ENCODE results near the gene MYMK.

DNA sequence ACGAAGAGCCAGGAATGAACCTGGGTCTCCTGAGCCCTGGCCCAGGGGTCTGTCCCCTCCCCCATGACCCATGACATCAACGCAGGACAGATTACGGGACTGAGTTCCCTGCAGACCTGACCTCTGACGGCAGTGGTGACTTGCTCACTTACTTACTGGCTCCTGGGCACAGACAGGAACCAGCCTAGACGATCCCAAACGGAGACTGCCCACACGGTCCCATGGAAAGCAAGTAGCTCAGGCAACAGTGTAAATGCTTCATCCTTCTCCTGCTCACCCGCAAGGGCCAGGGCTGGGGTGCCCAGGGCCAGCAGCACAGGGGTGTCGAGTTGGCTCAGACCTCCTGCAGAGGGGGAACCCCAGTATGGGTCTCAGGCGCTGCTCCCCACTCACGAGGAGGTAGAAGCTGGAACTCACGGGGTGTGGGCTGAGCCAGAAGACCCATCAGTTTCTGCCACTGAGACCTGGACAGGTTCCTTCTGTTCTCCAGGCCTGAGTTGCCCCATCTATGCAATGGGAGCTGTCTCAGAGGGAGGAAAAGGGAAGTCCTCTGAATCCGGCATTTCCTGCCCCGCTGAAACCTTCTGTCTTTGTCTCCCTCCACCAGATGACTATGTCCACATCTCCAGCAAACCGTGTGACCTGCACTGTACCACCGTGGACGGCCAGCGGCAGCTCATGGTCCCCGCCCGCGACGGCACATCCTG lies 15.4 kb upstream of the MYMK start:
- no peak for TF ChIP-seq SIN3A (IDR thresholded peaks at IDR 0.05; ENCODE audit: low read depth)
- TF ChIP-seq POLR2A (IDR thresholded peaks at IDR 0.05; ENCODE audit: borderline replicate concordance, extremely low read depth, insufficient read depth, insufficient read length): no peak
- TF ChIP-seq EZH2phosphoT487 (IDR thresholded peaks at IDR 0.05; ENCODE audit: borderline replicate concordance): no peak

Measured in HCT116 (cell line).